Breast epithelium (tissue), 3 donors: ENCODE data around the gene SPPL2B.

Experiments
- POLR2A ChIP-seq: fragments of 450-650 bp; IDR thresholded peaks from one replicate; pipeline ENCODE4 v1.6.1; 2016; ENCODE audit warnings: antibody characterized with exemption, mild to moderate bottlenecking, moderate library complexity
- POLR2AphosphoS5 ChIP-seq, 3 donors: sonication (generic); formaldehyde crosslinking; IDR thresholded peaks; one replicate each; pipeline ENCODE4 v1.6.1; 2017; ENCODE audit warnings: antibody characterized with exemption in 3 of 3
- TF ChIP-seq, protein P1 (sequence below), 3 donors: fragments of 450-650 bp; IDR thresholded peaks; one replicate each; pipeline ENCODE4 v1.5.1; 2016 to 2017; ENCODE audit warnings: antibody characterized with exemption in 3 of 3, mild to moderate bottlenecking in 3 of 3, moderate library complexity in 3 of 3

DNA sequence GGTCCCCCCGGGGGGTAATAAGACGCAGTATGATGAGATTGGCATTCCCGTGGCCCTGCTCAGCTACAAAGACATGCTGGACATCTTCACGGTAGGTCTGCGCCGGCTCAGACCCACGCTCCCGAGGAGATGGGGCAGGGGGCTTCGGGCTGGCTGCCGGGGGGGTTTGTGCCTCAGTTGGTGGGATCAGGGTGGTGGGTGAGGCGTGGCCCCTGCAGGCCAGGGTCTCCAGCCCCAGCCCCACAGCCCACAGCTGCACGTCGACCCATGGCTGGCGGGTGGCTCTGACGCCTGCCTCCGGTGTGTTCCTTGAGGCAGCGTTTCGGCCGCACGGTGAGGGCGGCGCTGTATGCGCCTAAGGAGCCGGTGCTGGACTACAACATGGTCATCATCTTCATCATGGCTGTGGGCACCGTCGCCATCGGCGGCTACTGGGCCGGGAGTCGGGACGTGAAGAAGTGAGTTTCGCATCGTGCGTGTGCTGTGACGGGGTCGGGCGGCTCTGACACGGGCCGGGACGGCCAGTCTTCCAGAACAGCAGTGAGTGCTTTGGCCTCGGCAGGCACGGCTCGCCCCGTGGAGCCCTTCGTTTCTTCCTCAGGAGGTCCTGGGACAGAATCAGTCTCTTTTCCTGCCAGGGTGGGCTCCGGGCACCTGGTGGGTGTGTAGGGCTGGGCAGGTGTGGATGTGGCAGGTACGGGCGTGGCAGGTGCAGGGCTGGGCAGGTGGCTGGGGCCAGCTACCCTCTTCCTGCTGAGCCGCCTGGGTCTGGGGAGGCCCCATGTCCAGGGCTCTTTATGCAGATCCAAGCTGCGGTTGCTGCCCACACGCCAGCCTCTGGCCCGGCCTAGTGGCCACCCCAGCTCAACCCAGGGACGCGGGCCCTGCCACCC lies 10.5 kb downstream of the SPPL2B start:
- TF ChIP-seq, protein P1, sequence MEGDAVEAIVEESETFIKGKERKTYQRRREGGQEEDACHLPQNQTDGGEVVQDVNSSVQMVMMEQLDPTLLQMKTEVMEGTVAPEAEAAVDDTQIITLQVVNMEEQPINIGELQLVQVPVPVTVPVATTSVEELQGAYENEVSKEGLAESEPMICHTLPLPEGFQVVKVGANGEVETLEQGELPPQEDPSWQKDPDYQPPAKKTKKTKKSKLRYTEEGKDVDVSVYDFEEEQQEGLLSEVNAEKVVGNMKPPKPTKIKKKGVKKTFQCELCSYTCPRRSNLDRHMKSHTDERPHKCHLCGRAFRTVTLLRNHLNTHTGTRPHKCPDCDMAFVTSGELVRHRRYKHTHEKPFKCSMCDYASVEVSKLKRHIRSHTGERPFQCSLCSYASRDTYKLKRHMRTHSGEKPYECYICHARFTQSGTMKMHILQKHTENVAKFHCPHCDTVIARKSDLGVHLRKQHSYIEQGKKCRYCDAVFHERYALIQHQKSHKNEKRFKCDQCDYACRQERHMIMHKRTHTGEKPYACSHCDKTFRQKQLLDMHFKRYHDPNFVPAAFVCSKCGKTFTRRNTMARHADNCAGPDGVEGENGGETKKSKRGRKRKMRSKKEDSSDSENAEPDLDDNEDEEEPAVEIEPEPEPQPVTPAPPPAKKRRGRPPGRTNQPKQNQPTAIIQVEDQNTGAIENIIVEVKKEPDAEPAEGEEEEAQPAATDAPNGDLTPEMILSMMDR (IDR thresholded peaks at IDR 0.05) = no peak
- TF ChIP-seq POLR2A (no peak), POLR2AphosphoS5 (IDR thresholded peaks at IDR 0.05) (no peak)
